Nephron (organoid): ENCODE results near the gene KCNA4.

Experiments used
- H3K27ac Mint-ChIP-seq, 3 experiments: 2 replicates each; pipeline ENCODE4 v1.8.0; 2020; ENCODE audit warnings: mixed read lengths in 3 of 3, mild to moderate bottlenecking in 2 of 3, moderate library complexity in 1 of 3
- H3K27me3 Mint-ChIP-seq: 2 replicates; pipeline ENCODE4 v1.8.0; 2021; ENCODE audit warnings: low read depth, mild to moderate bottlenecking, moderate library complexity, mixed read lengths
- H3K36me3 Mint-ChIP-seq: 2 replicates; pipeline ENCODE4 v1.8.0; 2020; ENCODE audit warnings: low read depth, mixed read lengths
- H3K4me1 Mint-ChIP-seq: 2 replicates; pipeline ENCODE4 v1.8.0; 2020; ENCODE audit warnings: mixed read lengths
- H3K4me3 Mint-ChIP-seq, 3 experiments: 2 replicates each; pipeline ENCODE4 v1.8.0; 2020; ENCODE audit warnings: mild to moderate bottlenecking in 3 of 3, mixed read lengths in 3 of 3, moderate library complexity in 2 of 3
- H3K9me3 Mint-ChIP-seq: 2 replicates; pipeline ENCODE4 v1.8.0; 2020; ENCODE audit warnings: mixed read lengths
- TF ChIP-seq, protein P1 (sequence below), 3 experiments: fragments of 200-600 bp; sonication (generic); IDR thresholded peaks; one replicate each; pipeline ENCODE4 v1.5.0; 2021; ENCODE audit warnings: antibody characterized with exemption in 3 of 3; ENCODE audit not compliant: unreplicated experiment in 3 of 3

KCNA4 gene

DNA sequence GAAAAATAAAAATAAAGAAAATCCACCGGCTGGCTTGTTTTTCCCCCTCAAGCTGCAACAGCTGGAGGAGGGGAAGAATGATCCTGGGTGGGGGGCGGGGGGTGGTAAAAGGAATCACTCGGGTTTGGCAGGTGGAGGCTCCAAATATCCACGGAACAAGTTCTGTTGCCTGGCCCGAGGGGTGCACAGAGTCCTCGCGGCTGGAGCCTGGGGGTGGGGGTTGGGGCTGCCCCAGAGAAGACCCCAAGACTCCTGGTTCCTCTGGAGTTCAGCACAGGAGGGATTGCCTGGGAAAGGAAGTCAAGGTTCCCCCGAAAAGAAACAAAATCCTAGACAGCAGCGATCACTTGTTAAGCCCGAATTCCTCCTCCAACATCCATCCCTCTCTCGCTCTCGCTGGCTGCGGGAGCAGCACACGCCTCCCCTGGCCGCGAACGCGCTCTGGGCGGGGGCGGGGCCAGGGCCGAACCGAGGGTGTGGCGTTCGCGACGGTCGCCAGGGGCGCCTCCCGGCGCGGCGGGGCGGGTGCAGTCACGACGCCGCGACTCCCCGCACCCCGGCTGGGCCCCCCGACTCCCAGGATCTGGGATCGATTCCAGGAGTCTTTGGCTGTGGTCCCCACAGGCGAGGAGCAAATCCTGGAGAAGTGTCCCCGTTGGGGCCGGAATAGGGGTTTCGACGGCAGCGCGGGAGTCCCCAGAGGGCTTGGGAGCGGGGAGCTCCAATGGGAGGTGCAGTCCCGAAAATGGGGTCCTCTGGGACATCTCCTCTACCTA lies at the start of gene KCNA4:
TSS of gene KCNA4 (minus strand) at position 443 of the 776 bp plus-strand sequence. CDS start 4,352 bp downstream, outside the sequence.
- Mint-ChIP-seq H3K9me3 (no peaks in the 10 kb centered on the region), H3K4me1 (no peaks in the 10 kb centered on the region), H3K36me3 (no peaks in the 10 kb centered on the region), H3K4me3 (peak within 1 kb of the TSS; percentile 68 to 78 (median 75)), H3K27me3 (peaks cover 27% of the 10 kb centered on the region), H3K27ac (no peak within 1 kb of the TSS)
- TF ChIP-seq, protein P1, sequence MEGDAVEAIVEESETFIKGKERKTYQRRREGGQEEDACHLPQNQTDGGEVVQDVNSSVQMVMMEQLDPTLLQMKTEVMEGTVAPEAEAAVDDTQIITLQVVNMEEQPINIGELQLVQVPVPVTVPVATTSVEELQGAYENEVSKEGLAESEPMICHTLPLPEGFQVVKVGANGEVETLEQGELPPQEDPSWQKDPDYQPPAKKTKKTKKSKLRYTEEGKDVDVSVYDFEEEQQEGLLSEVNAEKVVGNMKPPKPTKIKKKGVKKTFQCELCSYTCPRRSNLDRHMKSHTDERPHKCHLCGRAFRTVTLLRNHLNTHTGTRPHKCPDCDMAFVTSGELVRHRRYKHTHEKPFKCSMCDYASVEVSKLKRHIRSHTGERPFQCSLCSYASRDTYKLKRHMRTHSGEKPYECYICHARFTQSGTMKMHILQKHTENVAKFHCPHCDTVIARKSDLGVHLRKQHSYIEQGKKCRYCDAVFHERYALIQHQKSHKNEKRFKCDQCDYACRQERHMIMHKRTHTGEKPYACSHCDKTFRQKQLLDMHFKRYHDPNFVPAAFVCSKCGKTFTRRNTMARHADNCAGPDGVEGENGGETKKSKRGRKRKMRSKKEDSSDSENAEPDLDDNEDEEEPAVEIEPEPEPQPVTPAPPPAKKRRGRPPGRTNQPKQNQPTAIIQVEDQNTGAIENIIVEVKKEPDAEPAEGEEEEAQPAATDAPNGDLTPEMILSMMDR (IDR thresholded peaks at IDR 0.05; ENCODE audit: unreplicated experiment in 3 of 3): peak; percentile 36 to 40 (median 38)

DNA sequence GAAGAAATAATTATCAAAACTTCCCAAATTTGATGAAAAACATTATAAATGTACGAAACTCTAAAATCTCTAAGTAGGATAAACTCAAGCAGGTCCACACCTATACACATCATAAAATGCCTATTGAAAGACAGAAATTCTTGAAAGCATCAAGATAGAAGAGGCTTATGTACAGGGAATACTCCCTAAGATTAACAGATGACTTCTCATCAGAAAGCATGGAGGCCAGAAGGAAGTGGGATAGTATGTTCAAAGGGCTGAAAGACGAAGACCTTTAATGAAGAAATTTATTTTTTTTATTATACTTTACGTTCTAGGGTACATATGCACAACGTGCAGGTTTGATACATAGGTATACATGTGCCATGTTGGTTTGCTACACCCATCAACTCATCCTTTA lies 45.3 kb upstream of the KCNA4 start:
- H3K4me1 Mint-ChIP-seq: no peaks in the 10 kb centered on the region
- H3K27ac Mint-ChIP-seq: no peak overlapping the region
- peaks cover 31% of the 10 kb centered on the region for H3K9me3 Mint-ChIP-seq
- TF ChIP-seq, protein P1 (IDR thresholded peaks at IDR 0.05; ENCODE audit: unreplicated experiment in 3 of 3): no peak
- H3K36me3 Mint-ChIP-seq: no peaks in the 10 kb centered on the region
- H3K27me3 Mint-ChIP-seq: no peaks in the 10 kb centered on the region
- no peak overlapping the region for H3K4me3 Mint-ChIP-seq

DNA sequence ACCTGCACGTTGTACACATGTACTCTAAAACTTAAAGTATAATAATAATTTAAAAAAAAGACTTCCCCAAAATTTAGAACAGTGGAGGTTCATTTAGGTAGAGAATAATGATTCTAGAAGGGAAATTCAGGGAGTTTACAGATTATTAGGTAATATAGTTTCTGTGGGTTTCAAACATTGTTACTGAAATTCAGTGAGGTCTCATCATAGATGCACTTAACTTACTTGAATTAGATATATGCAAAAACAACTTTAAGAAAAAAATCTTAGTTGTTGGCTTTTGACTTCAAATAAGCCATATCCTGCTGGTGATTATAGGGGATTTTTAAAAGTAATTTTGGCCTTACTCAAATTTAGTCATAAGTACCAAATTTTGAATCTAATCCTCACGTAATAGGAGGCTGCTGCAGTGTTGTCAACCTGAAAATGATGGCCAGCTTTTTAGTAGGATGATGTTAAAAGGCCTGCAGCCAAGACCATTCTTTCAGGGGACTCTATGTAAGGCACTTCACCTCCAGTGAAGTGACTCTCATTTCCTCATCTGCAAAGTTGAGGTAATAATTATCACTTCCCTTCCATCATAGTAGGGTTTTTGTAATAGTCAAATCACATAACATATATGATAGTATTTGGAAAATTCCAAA lies 42.5 kb upstream of the KCNA4 start:
- TF ChIP-seq, protein P1 (IDR thresholded peaks at IDR 0.05; ENCODE audit: unreplicated experiment in 3 of 3): no peak
- H3K27ac Mint-ChIP-seq: no peak overlapping the region
- peaks cover 17% of the 10 kb centered on the region for H3K9me3 Mint-ChIP-seq
- no peaks in the 10 kb centered on the region for H3K4me1 Mint-ChIP-seq
- no peaks in the 10 kb centered on the region for H3K36me3 Mint-ChIP-seq
- no peak overlapping the region for H3K4me3 Mint-ChIP-seq
- H3K27me3 Mint-ChIP-seq: no peaks in the 10 kb centered on the region

DNA sequence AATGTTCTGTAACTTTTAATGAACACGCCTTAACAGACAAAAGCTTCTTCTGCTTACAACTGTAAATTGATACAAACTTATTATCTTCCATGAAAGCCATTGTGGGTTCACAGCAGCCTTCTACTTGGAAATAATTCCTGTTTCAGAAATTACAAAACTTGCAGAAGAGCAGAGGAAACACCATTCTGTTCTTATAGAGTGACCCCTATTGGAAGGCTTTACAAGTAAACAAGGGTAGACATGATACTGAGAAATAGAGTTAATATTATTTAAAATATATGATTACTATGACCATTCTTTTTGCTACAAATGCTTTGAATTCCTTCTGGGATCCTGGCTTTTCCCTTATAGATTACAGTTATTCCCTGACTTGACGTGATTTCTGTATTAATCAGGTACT lies 32.4 kb upstream of the KCNA4 start:
- peaks cover 3% of the 10 kb centered on the region for H3K9me3 Mint-ChIP-seq
- H3K27ac Mint-ChIP-seq: no peak overlapping the region
- TF ChIP-seq, protein P1 (IDR thresholded peaks at IDR 0.05; ENCODE audit: unreplicated experiment in 3 of 3): peak in 1 of 3 experiments; percentile 22
- no peaks in the 10 kb centered on the region for H3K4me1 Mint-ChIP-seq
- H3K27me3 Mint-ChIP-seq: peaks cover 4% of the 10 kb centered on the region
- H3K4me3 Mint-ChIP-seq: no peak overlapping the region
- no peaks in the 10 kb centered on the region for H3K36me3 Mint-ChIP-seq

DNA sequence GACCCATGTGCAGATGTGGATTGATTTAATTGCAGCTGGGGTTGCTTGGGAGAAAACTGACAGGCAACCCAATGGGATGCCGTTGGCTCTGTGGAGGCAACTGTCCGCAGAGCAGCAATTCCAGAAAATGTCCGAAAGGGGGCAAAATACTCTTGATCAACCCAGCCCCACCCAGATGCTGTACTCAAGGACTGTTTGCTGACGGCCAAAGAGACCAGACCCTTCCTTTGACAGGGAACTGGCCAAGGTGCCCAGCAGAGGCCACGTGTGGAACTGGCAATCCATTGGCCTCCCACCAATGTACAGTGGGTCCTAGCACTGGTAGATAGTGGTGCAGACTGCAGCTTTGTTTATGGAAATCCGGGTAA lies 29.7 kb upstream of the KCNA4 start:
- H3K27me3 Mint-ChIP-seq: peaks cover 4% of the 10 kb centered on the region
- no peak overlapping the region for H3K27ac Mint-ChIP-seq
- no peaks in the 10 kb centered on the region for H3K36me3 Mint-ChIP-seq
- TF ChIP-seq, protein P1 (IDR thresholded peaks at IDR 0.05; ENCODE audit: unreplicated experiment in 3 of 3): no peak
- H3K4me3 Mint-ChIP-seq: no peak overlapping the region
- H3K4me1 Mint-ChIP-seq: no peaks in the 10 kb centered on the region
- peaks cover 3% of the 10 kb centered on the region for H3K9me3 Mint-ChIP-seq
